WTC11 (cell line): ENCODE data around the gene CAMTA1.

Experiments
- ATF1 ChIP-seq: sonication (generic); formaldehyde crosslinking; IDR thresholded peaks from 2 replicates; pipeline ENCODE4 v1.8.1; 2023; ENCODE audit warnings: mild to moderate bottlenecking, moderate library complexity, missing genetic modification reagents
- CREB1 ChIP-seq: sonication (generic); formaldehyde crosslinking; IDR thresholded peaks from 2 replicates; pipeline ENCODE4 v1.8.0; 2023; ENCODE audit warnings: mild to moderate bottlenecking, missing genetic modification reagents
- NR2C2 ChIP-seq: sonication (generic); formaldehyde crosslinking; IDR thresholded peaks from 2 replicates; pipeline ENCODE4 v1.8.0; 2022; ENCODE audit warnings: mild to moderate bottlenecking, missing genetic modification reagents
- TCF7 ChIP-seq: sonication (generic); formaldehyde crosslinking; IDR thresholded peaks from 2 replicates; pipeline ENCODE4 v1.8.0; 2022; ENCODE audit warnings: mild to moderate bottlenecking, low read depth, missing genetic modification reagents, moderate library complexity
- TEAD4 ChIP-seq: sonication (generic); formaldehyde crosslinking; IDR thresholded peaks from 2 replicates; pipeline ENCODE4 v1.8.0; 2022; ENCODE audit warnings: mild to moderate bottlenecking, missing genetic modification reagents
- ZNF396 ChIP-seq: fragments of 250-450 bp; sonication (Bioruptor Pico); IDR thresholded peaks from 2 replicates; pipeline ENCODE4 v1.8.0; 2021; ENCODE audit warnings: mild to moderate bottlenecking, moderate library complexity, borderline replicate concordance
- TF ChIP-seq, protein P1 (sequence below): sonication (generic); formaldehyde crosslinking; conservative IDR thresholded peaks from 2 replicates; pipeline ENCODE4 v1.8.1; 2022; ENCODE audit warnings: mild to moderate bottlenecking, missing genetic modification reagents
- TF ChIP-seq, protein P2 (sequence below): fragments of 200-600 bp; IDR thresholded peaks from 2 replicates; pipeline ENCODE4 v1.8.0; 2022; ENCODE audit warnings: antibody characterized with exemption
- TF ChIP-seq, protein P3 (sequence below): sonication (generic); formaldehyde crosslinking; IDR thresholded peaks from 2 replicates; pipeline ENCODE4 v1.8.0; 2023; ENCODE audit warnings: missing genetic modification reagents
- TF ChIP-seq, protein P4 (sequence below): sonication (generic); formaldehyde crosslinking; IDR thresholded peaks from 2 replicates; pipeline ENCODE4 v1.8.1; 2022; ENCODE audit warnings: mild to moderate bottlenecking, missing genetic modification reagents, moderate library complexity, borderline replicate concordance
- TF ChIP-seq, protein P5 (sequence below): sonication (generic); formaldehyde crosslinking; IDR thresholded peaks from 2 replicates; pipeline ENCODE4 v1.8.1; 2022; ENCODE audit warnings: low read depth, mild to moderate bottlenecking, moderate library complexity, missing genetic modification reagents, borderline replicate concordance
- TF ChIP-seq, protein P6 (sequence below): sonication (generic); formaldehyde crosslinking; IDR thresholded peaks from 2 replicates; pipeline ENCODE4 v1.8.0; 2022; ENCODE audit warnings: mild to moderate bottlenecking, missing genetic modification reagents

DNA sequence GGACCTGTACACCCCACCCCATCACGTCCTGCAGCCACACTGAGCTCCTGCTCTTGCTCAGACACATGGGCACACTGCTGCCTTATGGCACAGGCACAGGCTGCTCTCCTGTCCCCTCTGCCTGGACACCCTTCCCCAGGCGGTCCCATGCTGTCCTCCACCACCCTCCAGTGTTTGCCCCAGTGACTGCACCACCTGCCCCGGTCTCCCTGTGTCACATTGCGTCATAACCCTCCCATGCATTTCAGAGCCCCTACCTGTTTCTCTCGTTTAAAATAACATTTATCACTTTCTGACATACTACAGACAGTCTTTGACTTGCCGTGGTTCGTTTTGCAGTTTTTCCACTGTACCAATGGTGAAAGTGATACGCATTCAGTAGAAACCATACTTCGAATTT, 159.2 kb downstream of the CAMTA1 start:
- TF ChIP-seq, protein P1, sequence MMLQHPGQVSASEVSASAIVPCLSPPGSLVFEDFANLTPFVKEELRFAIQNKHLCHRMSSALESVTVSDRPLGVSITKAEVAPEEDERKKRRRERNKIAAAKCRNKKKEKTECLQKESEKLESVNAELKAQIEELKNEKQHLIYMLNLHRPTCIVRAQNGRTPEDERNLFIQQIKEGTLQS, result no peak
- TF ChIP-seq, protein P2, sequence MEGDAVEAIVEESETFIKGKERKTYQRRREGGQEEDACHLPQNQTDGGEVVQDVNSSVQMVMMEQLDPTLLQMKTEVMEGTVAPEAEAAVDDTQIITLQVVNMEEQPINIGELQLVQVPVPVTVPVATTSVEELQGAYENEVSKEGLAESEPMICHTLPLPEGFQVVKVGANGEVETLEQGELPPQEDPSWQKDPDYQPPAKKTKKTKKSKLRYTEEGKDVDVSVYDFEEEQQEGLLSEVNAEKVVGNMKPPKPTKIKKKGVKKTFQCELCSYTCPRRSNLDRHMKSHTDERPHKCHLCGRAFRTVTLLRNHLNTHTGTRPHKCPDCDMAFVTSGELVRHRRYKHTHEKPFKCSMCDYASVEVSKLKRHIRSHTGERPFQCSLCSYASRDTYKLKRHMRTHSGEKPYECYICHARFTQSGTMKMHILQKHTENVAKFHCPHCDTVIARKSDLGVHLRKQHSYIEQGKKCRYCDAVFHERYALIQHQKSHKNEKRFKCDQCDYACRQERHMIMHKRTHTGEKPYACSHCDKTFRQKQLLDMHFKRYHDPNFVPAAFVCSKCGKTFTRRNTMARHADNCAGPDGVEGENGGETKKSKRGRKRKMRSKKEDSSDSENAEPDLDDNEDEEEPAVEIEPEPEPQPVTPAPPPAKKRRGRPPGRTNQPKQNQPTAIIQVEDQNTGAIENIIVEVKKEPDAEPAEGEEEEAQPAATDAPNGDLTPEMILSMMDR, result no peak
- no peak for TF ChIP-seq ZNF396 (CRISPR knock-in tag)
- TF ChIP-seq, protein P3, sequence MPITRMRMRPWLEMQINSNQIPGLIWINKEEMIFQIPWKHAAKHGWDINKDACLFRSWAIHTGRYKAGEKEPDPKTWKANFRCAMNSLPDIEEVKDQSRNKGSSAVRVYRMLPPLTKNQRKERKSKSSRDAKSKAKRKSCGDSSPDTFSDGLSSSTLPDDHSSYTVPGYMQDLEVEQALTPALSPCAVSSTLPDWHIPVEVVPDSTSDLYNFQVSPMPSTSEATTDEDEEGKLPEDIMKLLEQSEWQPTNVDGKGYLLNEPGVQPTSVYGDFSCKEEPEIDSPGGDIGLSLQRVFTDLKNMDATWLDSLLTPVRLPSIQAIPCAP (CRISPR knock-in tag), result no peak
- TF ChIP-seq NR2C2 (CRISPR knock-in tag), result no peak
- TF ChIP-seq, protein P4, sequence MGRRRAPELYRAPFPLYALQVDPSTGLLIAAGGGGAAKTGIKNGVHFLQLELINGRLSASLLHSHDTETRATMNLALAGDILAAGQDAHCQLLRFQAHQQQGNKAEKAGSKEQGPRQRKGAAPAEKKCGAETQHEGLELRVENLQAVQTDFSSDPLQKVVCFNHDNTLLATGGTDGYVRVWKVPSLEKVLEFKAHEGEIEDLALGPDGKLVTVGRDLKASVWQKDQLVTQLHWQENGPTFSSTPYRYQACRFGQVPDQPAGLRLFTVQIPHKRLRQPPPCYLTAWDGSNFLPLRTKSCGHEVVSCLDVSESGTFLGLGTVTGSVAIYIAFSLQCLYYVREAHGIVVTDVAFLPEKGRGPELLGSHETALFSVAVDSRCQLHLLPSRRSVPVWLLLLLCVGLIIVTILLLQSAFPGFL (CRISPR knock-in tag), result no peak
- no peak for TF ChIP-seq CREB1
- TF ChIP-seq, protein P5, sequence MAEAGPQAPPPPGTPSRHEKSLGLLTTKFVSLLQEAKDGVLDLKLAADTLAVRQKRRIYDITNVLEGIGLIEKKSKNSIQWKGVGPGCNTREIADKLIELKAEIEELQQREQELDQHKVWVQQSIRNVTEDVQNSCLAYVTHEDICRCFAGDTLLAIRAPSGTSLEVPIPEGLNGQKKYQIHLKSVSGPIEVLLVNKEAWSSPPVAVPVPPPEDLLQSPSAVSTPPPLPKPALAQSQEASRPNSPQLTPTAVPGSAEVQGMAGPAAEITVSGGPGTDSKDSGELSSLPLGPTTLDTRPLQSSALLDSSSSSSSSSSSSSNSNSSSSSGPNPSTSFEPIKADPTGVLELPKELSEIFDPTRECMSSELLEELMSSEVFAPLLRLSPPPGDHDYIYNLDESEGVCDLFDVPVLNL (CRISPR knock-in tag), result no peak
- TF ChIP-seq, protein P6, sequence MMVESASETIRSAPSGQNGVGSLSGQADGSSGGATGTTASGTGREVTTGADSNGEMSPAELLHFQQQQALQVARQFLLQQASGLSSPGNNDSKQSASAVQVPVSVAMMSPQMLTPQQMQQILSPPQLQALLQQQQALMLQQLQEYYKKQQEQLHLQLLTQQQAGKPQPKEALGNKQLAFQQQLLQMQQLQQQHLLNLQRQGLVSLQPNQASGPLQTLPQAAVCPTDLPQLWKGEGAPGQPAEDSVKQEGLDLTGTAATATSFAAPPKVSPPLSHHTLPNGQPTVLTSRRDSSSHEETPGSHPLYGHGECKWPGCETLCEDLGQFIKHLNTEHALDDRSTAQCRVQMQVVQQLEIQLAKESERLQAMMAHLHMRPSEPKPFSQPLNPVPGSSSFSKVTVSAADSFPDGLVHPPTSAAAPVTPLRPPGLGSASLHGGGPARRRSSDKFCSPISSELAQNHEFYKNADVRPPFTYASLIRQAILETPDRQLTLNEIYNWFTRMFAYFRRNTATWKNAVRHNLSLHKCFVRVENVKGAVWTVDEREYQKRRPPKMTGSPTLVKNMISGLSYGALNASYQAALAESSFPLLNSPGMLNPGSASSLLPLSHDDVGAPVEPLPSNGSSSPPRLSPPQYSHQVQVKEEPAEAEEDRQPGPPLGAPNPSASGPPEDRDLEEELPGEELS (CRISPR knock-in tag), result no peak
- no peak for TF ChIP-seq ATF1 (CRISPR knock-in tag)
- TF ChIP-seq TEAD4, result no peak
- TF ChIP-seq TCF7 (CRISPR knock-in tag), result no peak
